Cerebellar cortex (tissue), 1 donor: ENCODE results near the gene CFAP47.
"Not testable (repeated sequence)": the region's sequence is repeated elsewhere in the genome, so short reads cannot be mapped to it uniquely, and the experiment has no call there.

ENCODE experiments used
- DNase-seq: peaks from one replicate; pipeline ENCODE4 v3.0.0-alpha.2; 2015; ENCODE audit warnings: low spot score

Gene CFAP47

DNA sequence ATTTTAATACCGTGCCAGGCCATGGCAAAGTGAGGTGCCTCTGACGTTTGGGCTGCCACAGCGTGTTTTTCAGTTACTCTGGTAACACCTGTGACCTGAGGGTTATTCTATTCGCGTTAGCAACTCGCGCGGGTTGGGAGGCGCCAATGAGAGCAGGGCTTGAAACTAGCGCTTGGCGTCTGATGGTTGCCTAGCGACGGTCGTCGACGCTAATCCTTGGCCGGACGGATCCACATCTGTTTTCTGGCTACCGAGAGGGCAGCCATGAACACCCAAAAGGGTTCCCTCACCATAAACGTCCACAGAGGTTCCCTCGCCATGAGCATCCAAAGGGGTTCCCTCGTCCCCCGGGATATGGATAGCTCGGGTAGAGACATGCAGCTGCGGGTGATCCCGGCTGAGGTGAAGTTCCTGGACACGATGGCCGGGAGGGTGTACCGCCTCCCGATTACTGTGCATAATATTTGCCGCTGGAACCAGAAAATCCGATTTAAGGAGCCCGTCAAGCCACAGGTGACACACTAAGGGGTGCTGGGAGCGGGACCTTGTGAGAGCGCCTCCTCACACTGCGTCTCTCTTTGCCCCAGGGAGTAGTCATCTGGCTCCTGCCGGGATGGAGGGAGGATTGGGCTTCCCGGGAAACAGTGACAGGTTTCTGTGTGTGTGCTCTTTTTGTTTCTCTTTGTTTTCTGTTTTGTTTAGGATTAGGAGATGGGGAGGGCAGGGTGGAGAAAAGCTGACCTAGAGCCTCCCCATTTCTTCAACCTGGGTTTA lies at the start of gene CFAP47:
Gene CFAP47, plus strand, starts transcription at position 199 of the 774 bp plus-strand sequence. Its CDS starts 66 bp downstream, at position 265.
- DNase-seq, result no peak

DNA sequence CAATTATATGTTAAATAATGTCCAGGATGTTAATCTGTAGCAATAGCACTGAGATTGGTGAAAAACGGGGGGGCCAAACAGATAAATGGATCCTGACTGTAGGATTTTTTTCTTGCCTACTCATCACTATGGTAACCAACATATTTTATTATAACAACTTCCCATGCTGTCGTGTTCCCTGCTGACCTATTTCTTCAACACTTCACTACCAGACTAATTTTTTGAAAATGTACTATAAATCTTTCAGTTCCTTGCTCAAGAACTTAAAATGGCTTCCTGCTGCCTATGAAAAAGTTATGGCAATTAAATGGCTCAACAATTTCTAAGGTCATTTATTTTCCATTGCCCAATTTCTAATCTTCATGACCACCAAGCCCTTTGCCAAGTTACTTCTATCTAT lies 38.9 kb upstream of the CFAP47 start:
- DNase-seq, result no peak

DNA sequence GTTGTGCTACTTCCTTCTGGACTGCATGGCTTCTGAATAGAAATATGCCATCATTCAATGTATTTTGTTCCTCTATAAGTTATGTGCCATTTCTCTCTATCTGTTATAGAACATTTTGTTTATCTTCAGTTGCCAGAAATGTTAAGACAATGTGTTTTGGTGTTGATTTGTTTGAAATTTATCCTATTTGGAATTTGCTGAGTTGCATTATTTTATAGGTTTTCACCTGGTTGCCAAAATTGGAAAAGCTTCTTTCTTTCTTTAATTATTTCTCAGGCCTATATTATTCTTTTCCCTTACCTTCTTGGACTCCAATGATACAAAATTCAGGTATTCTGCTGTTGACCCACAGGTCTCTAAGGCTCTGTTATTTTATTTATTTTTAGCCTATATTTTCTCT lies 33.4 kb upstream of the CFAP47 start:
- DNase-seq, result no peak

DNA sequence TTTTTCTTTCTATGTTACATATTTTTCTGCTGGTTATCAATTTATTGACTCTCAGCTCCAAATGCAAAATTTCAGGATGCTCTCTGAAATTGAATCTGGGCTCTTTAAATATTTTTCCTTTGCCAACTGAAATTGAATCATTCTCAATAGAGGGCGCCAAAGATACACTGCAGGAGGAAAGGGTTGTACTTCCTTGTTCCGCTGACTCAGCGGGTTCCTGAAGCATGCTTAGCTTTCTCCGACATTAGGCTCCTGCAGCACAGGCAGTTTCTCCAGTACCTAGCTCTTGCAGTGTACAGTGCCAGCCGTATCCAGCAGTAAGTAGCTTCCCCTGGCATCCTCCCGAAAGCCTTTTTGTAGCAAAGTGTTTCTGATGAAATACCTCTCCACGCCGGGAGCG lies 28.8 kb upstream of the CFAP47 start:
- peak; percentile 3 for DNase-seq

DNA sequence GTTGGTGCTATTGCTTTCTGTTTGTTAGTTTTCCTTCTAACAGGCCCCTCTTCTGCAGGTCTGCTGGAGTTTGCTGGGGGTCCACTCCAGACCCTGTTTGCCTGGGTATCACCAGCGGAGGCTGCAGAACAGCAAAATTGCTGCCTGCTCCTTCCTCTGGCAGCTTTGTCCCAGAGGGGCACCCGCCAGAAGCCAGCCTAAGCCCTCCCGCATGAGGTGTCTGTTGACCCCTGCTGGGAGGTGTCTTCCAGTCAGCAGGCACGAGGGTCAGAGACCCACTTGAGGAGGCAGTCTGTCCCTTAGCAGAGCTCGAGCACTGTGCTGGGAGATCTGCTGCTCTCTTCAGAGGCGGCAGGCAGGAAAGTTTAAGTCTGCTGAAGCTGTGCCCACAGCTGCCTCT lies 67.3 kb downstream of the CFAP47 start:
- DNase-seq, result not testable (repeated sequence)

GRCh38 chrX:36007207-36007606 lies 87.7 kb downstream of the CFAP47 start:
- no peak for DNase-seq

DNA sequence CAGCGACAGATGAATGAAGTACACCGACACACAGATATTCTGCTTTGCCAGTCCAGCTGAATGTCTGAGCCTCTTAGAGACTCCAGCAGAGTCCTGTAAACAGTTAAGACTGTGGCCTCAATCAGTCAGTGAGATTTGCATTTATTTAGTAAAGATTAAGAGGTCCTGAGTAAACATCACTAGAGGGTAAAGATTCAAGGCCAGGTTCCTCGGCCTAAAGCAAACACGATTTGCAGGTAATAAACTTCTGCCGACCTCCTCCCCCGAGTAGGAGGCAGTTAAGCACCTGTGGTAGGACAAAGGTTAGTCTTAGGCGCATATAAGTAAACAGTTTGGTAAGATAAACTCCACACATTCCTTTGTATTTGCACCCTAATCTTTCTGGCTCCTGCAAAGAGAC lies 99.6 kb downstream of the CFAP47 start:
- no peak for DNase-seq

DNA sequence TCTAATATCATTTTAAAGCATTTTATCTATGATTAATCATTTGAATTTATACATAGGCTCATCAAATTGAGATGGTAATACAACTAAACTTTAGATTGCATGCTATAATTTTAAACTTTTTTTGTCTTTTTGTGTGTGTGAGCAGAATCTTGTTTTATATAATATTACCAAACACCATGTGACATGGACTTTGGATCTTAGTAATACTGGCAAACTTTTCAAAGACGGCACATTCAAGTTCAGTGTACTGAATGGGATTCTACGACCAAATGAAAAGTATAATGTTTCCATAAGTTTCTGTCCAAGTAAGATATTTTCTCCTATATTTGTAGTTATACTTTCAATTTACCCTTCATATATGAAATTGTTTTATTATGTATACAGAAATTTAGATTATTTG lies 116.0 kb downstream of the CFAP47 start:
- DNase-seq, result no peak

DNA sequence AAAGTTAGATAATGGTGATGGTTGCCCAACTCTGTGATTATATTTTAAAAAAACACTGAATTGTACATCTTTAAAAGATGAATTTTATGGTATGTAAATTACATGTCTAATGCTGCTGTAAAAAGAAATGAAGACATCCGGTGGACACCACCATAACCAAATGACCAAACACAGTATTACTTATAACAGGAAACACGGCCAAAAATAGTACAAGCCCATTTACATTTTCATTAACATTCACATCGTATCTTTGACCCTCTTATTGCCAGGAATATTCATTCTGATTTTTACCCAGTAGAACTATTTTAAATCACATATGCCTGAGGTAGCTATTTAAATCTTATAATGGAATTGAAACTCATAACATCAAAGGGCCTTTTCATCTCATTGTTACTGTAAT lies 143.2 kb downstream of the CFAP47 start:
- DNase-seq, result no peak

- no peak for DNase-seq
Observed at GRCh38 chrX:36071061-36071460, 151.5 kb downstream of the CFAP47 start.

GRCh38 chrX:36075009-36075408 lies 155.5 kb downstream of the CFAP47 start:
- not testable (repeated sequence) for DNase-seq

DNA sequence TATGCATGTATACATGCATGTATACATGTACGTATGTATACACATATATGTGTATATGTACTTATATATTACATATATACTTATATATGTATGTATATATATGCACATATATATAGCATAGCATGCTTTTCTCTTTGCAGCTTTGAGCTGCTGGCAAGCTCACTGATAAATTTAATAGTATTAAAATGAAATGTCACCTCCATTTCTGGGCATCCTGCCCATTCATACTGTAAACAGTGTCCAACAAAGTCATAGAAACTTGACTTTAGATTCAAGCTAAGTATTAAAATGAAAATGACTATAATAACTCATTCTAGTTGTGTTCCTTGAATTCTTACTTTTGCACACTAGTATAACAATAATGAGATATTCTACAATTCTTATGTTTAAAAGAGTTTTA lies 163.7 kb downstream of the CFAP47 start:
- DNase-seq, result no peak

GRCh38 chrX:36087366-36087765 lies 167.8 kb downstream of the CFAP47 start:
- DNase-seq, result no peak

GRCh38 chrX:36088939-36089338 lies 169.4 kb downstream of the CFAP47 start:
- DNase-seq, result not testable (repeated sequence)

DNA sequence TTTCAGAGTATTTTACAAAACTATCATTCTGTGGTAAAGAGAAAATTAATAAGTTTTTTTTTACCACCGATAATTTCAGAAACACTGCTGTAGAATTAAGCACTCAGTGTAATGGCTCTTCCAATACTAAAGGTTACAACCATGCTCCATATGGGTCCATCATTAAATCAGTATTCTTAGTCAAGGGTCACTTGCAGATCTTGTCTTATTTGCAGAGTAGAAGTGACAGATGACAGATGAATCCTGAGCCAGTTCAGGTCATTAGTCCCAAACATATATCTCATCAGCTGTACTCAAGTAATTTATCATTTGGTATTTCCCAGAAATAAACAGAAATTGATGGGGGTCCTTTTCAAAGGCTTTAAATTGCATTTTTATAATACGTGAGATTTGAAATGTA lies 182.9 kb downstream of the CFAP47 start:
- DNase-seq, result no peak

GRCh38 chrX:36116222-36116621 lies 196.7 kb downstream of the CFAP47 start:
- no peak for DNase-seq

GRCh38 chrX:36159254-36159653 lies 239.7 kb downstream of the CFAP47 start:
- DNase-seq, result no peak

GRCh38 chrX:36160081-36160480 lies 240.5 kb downstream of the CFAP47 start:
- no peak for DNase-seq

DNA sequence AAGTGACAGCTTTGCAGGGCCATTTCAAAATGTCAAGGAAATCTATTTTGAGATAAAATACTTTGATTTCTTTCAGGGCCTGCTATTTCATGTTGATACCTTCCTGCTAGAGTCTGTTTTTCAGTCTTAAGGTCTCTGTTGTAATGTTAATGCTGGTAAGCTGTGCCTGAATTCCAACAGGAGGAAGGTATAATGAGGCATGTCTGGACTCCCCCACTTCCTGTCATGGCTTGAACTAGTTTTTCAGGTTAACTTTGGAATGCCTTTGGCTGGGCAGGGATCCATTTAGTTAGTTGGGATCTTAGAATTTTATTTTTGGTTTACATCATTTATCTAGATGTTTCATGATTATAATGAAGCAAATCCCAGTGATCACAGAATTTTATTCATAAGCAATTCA lies 279.0 kb downstream of the CFAP47 start:
- DNase-seq, result no peak

GRCh38 chrX:36199928-36200327 lies 280.4 kb downstream of the CFAP47 start:
- no peak for DNase-seq

DNA sequence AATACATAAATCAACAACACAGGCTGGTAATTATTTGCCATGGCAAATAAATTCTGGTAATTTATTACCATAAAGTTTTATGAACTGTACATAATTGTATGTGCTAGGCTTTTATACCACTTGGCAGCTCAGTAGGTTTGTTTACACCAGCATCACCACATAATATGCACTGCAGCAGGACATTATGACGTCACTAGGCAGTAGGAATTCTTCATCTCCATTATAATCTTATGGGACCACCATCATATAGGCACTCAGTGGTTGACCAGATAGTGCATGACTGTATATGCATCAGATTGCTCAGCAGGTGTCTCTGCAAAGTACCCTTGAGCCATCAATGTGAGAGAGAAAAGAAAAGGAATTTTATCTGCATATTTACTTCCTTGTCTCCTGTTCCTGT lies 295.4 kb downstream of the CFAP47 start:
- no peak for DNase-seq

GRCh38 chrX:36218801-36219200 lies 299.3 kb downstream of the CFAP47 start:
- DNase-seq, result no peak

DNA sequence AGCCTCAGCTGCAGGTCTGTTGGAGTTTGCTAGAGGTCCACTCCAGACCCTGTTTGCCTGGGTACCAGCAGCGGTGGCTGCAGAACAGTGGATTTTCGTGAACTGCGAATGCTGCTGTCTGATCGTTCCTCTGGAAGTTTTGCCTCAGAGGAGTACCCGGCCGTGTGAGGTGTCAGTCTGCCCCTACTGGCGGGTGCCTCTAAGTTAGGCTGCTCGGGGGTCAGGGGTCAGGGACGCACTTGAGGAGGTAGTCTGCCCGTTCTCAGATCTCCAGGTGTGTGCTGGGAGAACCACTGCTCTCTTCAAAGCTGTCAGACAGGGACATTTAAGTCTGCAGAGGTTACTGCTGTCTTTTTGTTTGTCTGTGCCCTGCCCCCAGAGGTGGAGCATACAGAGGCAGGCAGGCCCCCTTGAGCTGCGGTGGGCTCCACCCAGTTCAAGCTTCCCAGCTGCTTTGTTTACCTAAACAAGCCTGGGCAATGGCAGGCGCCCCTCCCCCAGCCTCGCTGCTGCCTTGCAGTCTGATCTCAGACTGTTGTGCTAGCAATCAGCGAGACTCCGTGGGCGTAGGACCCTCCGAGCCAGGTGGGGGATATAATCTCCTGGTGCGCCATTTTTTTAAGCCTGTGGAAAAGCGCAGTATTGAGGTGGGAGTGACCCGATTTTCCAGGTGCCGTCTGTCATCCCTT lies 315.4 kb downstream of the CFAP47 start:
- DNase-seq, result not testable (repeated sequence)

- DNase-seq, result no peak
Observed at GRCh38 chrX:36241397-36241796, 321.9 kb downstream of the CFAP47 start.
